Effector memory CD4-positive, alpha-beta T cell (primary cell): ENCODE results near the gene CORO7.

ENCODE experiments used
- DNase-seq, 3 donors: peaks; one replicate each; pipeline ENCODE4 v3.0.0-alpha.2; 2020
- H3K27ac ChIP-seq: 2 replicates; pipeline ENCODE4 v1.7.0; 2013; ENCODE audit warnings: mild to moderate bottlenecking, low read length, moderate library complexity; ENCODE audit not compliant: insufficient read depth, poor library complexity, severe bottlenecking
- H3K27me3 ChIP-seq: replicated peaks from 2 replicates; pipeline ENCODE4 v1.7.0; 2013; ENCODE audit warnings: mild to moderate bottlenecking, low read length; ENCODE audit not compliant: insufficient read depth, control insufficient read depth, poor library complexity, severe bottlenecking
- H3K36me3 ChIP-seq: 2 replicates; pipeline ENCODE4 v1.7.0; 2013; ENCODE audit warnings: mild to moderate bottlenecking, low read length, moderate library complexity; ENCODE audit not compliant: control insufficient read depth, insufficient read depth
- H3K4me1 ChIP-seq: 2 replicates; pipeline ENCODE4 v1.7.0; 2013; ENCODE audit warnings: low read length, mild to moderate bottlenecking; ENCODE audit not compliant: control insufficient read depth, insufficient read depth, poor library complexity, severe bottlenecking
- H3K4me3 ChIP-seq: 2 replicates; pipeline ENCODE4 v1.7.0; 2013; ENCODE audit warnings: low read length, low read depth, mild to moderate bottlenecking; ENCODE audit not compliant: insufficient read depth, poor library complexity, severe bottlenecking
- H3K9me3 ChIP-seq: 2 replicates; pipeline ENCODE4 v1.7.0; 2013; ENCODE audit warnings: mild to moderate bottlenecking, low read length, moderate library complexity; ENCODE audit not compliant: control insufficient read depth

Gene CORO7

GRCh38 chr16:4450430-4450829, 34.0 kb upstream of the CORO7 start:
- H3K4me1 ChIP-seq: no peaks in the 10 kb centered on the region
- H3K4me3 ChIP-seq: no peak overlapping the region
- H3K36me3 ChIP-seq: peaks cover 78% of the 10 kb centered on the region
- H3K9me3 ChIP-seq: no peaks in the 10 kb centered on the region
- H3K27ac ChIP-seq: no peak overlapping the region
- no peak for DNase-seq
- H3K27me3 ChIP-seq: no peaks in the 10 kb centered on the region

GRCh38 chr16:4443986-4444385, 27.6 kb upstream of the CORO7 start:
- peaks cover 78% of the 10 kb centered on the region for H3K36me3 ChIP-seq
- H3K4me3 ChIP-seq: no peak overlapping the region
- no peaks in the 10 kb centered on the region for H3K4me1 ChIP-seq
- H3K27me3 ChIP-seq: no peaks in the 10 kb centered on the region
- no peaks in the 10 kb centered on the region for H3K9me3 ChIP-seq
- H3K27ac ChIP-seq: no peak overlapping the region
- no peak for DNase-seq

- Histone ChIP-seq H3K36me3 (peaks cover 80% of the 10 kb centered on the region), H3K9me3 (no peaks in the 10 kb centered on the region)
Observed at GRCh38 chr16:4443271-4443670, 26.9 kb upstream of the CORO7 start.

DNA sequence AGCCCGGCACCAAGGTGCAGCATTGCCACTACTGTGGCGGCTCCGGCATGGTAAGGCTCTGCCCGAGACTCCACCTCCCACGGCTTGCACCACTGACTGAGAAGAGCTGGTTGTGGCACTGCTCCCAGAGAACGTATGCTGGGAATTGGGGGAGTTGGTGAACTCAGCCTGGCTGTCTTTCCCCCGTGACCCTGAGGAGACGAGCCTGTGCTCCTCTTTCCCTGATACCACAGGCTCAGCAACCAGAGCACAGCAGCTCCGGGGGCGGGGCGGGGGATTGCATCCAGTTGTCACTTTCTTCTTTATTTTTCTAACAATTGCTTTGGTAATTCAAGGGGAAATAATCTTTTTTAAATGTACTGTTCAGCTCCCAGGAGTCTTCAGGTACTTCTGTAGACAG, 26.0 kb upstream of the CORO7 start:
- Histone ChIP-seq H3K27me3 (no peaks in the 10 kb centered on the region), H3K9me3 (no peaks in the 10 kb centered on the region), H3K36me3 (peaks cover 82% of the 10 kb centered on the region), H3K27ac (no peak overlapping the region), H3K4me3 (no peak overlapping the region), H3K4me1 (no peaks in the 10 kb centered on the region)
- DNase-seq: no peak

More at GRCh38 chr16:4443271-4443670, 26.9 kb upstream of the CORO7 start:
- H3K4me1 ChIP-seq: no peaks in the 10 kb centered on the region
- no peak for DNase-seq
- H3K4me3 ChIP-seq: no peak overlapping the region
- H3K27ac ChIP-seq: no peak overlapping the region
- no peaks in the 10 kb centered on the region for H3K27me3 ChIP-seq

GRCh38 chr16:4437366-4437765, 21.0 kb upstream of the CORO7 start:
- H3K4me3 ChIP-seq: no peak overlapping the region
- H3K9me3 ChIP-seq: no peaks in the 10 kb centered on the region
- peaks cover 71% of the 10 kb centered on the region for H3K36me3 ChIP-seq
- no peak overlapping the region for H3K27ac ChIP-seq
- no peaks in the 10 kb centered on the region for H3K27me3 ChIP-seq
- DNase-seq: no peak
- H3K4me1 ChIP-seq: no peaks in the 10 kb centered on the region

GRCh38 chr16:4435337-4436067, 19.1 kb upstream of the CORO7 start:
- no peak for DNase-seq
- Histone ChIP-seq H3K9me3 (no peaks in the 10 kb centered on the region), H3K4me3 (no peak overlapping the region), H3K27ac (no peak overlapping the region), H3K36me3 (peaks cover 66% of the 10 kb centered on the region), H3K4me1 (no peaks in the 10 kb centered on the region), H3K27me3 (no peaks in the 10 kb centered on the region)

- H3K9me3 ChIP-seq: no peaks in the 10 kb centered on the region
- H3K27me3 ChIP-seq: no peaks in the 10 kb centered on the region
- H3K4me3 ChIP-seq: no peak overlapping the region
- H3K27ac ChIP-seq: no peak overlapping the region
- no peak for DNase-seq
- no peaks in the 10 kb centered on the region for H3K4me1 ChIP-seq
- H3K36me3 ChIP-seq: peaks cover 59% of the 10 kb centered on the region
Observed at GRCh38 chr16:4433914-4434787, 17.8 kb upstream of the CORO7 start.

DNA sequence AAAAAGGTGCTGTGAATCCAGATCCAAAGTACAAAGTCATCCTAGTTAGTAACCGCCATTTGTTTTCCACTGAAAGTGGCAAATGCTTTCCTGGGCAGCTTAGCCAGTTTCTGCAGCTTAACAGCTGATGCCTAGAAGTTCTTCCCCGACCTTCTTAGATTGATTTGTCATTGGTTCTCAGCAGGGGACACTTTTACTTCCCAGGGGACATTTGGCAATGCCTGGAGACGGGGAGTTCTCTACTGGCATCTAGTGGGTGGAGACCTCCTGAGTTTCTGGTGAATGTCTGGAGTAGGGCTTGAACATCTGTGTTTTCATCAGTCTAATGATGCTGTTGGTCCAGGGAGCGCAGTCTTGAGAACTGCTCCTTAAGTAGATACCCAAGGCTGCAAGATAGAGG, 16.8 kb upstream of the CORO7 start:
- Histone ChIP-seq H3K36me3 (peaks cover 51% of the 10 kb centered on the region), H3K4me1 (no peaks in the 10 kb centered on the region), H3K9me3 (no peaks in the 10 kb centered on the region), H3K4me3 (no peak overlapping the region), H3K27me3 (no peaks in the 10 kb centered on the region), H3K27ac (no peak overlapping the region)
- no peak for DNase-seq

- no peaks in the 10 kb centered on the region for H3K27me3 ChIP-seq
- H3K9me3 ChIP-seq: no peaks in the 10 kb centered on the region
- no peak overlapping the region for H3K27ac ChIP-seq
- H3K36me3 ChIP-seq: peaks cover 31% of the 10 kb centered on the region
- no peak for DNase-seq
- H3K4me1 ChIP-seq: peaks cover 7% of the 10 kb centered on the region
- H3K4me3 ChIP-seq: no peak overlapping the region
Observed at GRCh38 chr16:4431023-4431422, 14.6 kb upstream of the CORO7 start.

DNA sequence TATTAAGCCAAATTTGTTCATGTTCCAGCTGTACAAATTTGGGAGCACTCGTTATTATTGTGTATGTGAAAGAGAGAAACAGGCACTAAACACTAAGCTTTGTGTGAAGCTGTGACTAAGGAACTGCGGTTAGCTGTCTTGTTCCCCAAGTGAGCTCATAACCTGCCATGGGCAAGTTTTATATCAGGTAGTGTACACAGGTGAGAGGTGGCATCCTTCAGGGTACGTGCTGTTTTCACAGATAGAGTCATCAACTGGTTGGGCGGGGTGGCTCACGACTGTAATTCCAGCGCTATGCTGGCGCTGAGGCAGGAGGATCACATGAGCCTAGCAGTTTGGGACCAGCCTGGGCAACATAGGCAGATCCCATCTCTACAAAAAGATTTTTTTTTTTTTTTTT, 12.1 kb upstream of the CORO7 start:
- H3K27ac ChIP-seq: no peak overlapping the region

More for the DNA sequence above, 12.1 kb upstream of the CORO7 start:
- peaks cover 16% of the 10 kb centered on the region for H3K4me1 ChIP-seq
- DNase-seq: no peak
- no peaks in the 10 kb centered on the region for H3K9me3 ChIP-seq
- H3K36me3 ChIP-seq: peaks cover 14% of the 10 kb centered on the region
- no peak overlapping the region for H3K4me3 ChIP-seq
- no peaks in the 10 kb centered on the region for H3K27me3 ChIP-seq
